K562 (cell line): ENCODE data around the gene PAH. TPM values are rescaled to one million over a fixed set of nuclear protein-coding genes. Genes with fewer than 3 reads are reported as not detected.

Experiments
- ATAC-seq: fragments of 200-7000 bp; cut with Tn5 transposase; 3 replicates; pipeline ENCODE4 v1.9.1; 2020; ENCODE audit warnings: moderate library complexity
- BruUV-seq: library from RNA; stranded (reverse); fragments of 400-500 nt; replicated peaks from 2 replicates; lab custom pipeline; 2021; lab: Mats Ljungman, UMichigan
- CTCF ChIA-PET: fragments of 300-600 bp; formaldehyde crosslinking; extraction: SDS; loops from one replicate; lab custom pipeline; 2021; ENCODE audit warnings: low intra/inter-chr PET ratio; lab: Yijun Ruan, JAX
- POLR2A ChIA-PET: fragments of 300-600, 350-650 bp; sonication (Branson Sonifier 250); formaldehyde crosslinking; extraction: SDS; loops from one replicate; lab custom pipeline; 2021; ENCODE audit warnings: antibody characterized with exemption, inconsistent platforms; lab: Yijun Ruan, JAX
- DNase-seq, 4 experiments: peaks; one replicate each; pipeline versions ENCODE4 v3.0.0 to v3.0.0-alpha.2; 2011 to 2018; ENCODE audit warnings: low spot score in 3 of 4, mixed read lengths in 3 of 4; ENCODE audit errors: extremely low read depth in 1 of 4
- FAIRE-seq: peaks from 2 replicates; lab custom pipeline; 2011; peaks lifted over from hg19 to GRCh38; lab: Jason Lieb, UNC
- H2AFZ ChIP-seq: 2 replicates; pipeline ENCODE4 v1.6.0; 2011; ENCODE audit warnings: low read depth, low read length, control low read depth, inconsistent platforms
- H3K27ac ChIP-seq: fragments of 200-600 bp; 3 replicates; pipeline ENCODE4 v1.8.0; 2011; ENCODE audit warnings: low read depth, mild to moderate bottlenecking, control low read depth, inconsistent platforms, low read length, moderate library complexity, mixed read lengths; ENCODE audit errors: extremely low read depth
- H3K27me3 ChIP-seq, 2 experiments: fragments of 300-600 bp in 1 of 2; 2 replicates in 1 of 2; 3 replicates in 1 of 2; pipeline versions ENCODE4 v1.6.0 to v1.8.0; 2011; ENCODE audit warnings: inconsistent platforms in 2 of 2, low read length in 2 of 2, mild to moderate bottlenecking in 1 of 2, mixed read lengths in 1 of 2, moderate library complexity in 1 of 2; ENCODE audit not compliant: control insufficient read depth in 2 of 2, insufficient read depth in 2 of 2
- H3K36me3 ChIP-seq: fragments of 300-600 bp; 3 replicates; pipeline ENCODE4 v1.8.0; 2011; ENCODE audit warnings: mild to moderate bottlenecking, low read length, inconsistent platforms; ENCODE audit not compliant: control insufficient read depth, insufficient read depth
- H3K4me1 ChIP-seq, 2 experiments: fragments of 200-600 bp in 1 of 2; replicated peaks in 1 of 2; 2 replicates in 1 of 2; 3 replicates in 1 of 2; pipeline versions ENCODE4 v1.5.1 to v1.8.0; 2011; ENCODE audit warnings: inconsistent platforms in 2 of 2, low read length in 2 of 2, mild to moderate bottlenecking in 1 of 2, mixed read lengths in 1 of 2, moderate library complexity in 1 of 2; ENCODE audit not compliant: control insufficient read depth in 2 of 2, insufficient read depth in 2 of 2
- H3K4me2 ChIP-seq: 2 replicates; pipeline ENCODE4 v1.6.1; 2011; ENCODE audit warnings: low read length, control low read depth, inconsistent platforms, mixed read lengths; ENCODE audit not compliant: insufficient read depth
- H3K4me3 ChIP-seq: fragments of 200-600 bp; sonication (generic), shearing (Covaris generic); 2 replicates; pipeline ENCODE4 v1.5.1; 2016; ENCODE audit warnings: control low read depth, inconsistent platforms
- H3K79me2 ChIP-seq: fragments of 200-600 bp; 3 replicates; pipeline ENCODE4 v1.8.0; 2011; ENCODE audit warnings: low read length, inconsistent platforms; ENCODE audit not compliant: control insufficient read depth, insufficient read depth
- H3K9ac ChIP-seq, 2 experiments: 2 replicates each; pipeline versions ENCODE4 v1.6.0 to v1.6.1; 2011; ENCODE audit warnings: low read depth in 2 of 2, low read length in 2 of 2, control low read depth in 1 of 2, inconsistent platforms in 1 of 2, mild to moderate bottlenecking in 1 of 2, mixed read lengths in 1 of 2; ENCODE audit not compliant: insufficient read depth in 1 of 2
- H3K9me1 ChIP-seq: one replicate; pipeline ENCODE4 v1.6.0; 2011; ENCODE audit warnings: inconsistent platforms, mild to moderate bottlenecking, low read length, moderate library complexity; ENCODE audit not compliant: control insufficient read depth, insufficient read depth
- H3K9me3 ChIP-seq: replicated peaks from 2 replicates; pipeline ENCODE4 v1.5.1; 2011; ENCODE audit warnings: low read depth, low read length, inconsistent platforms; ENCODE audit not compliant: control insufficient read depth, insufficient read depth
- H4K20me1 ChIP-seq: replicated peaks from 2 replicates; pipeline ENCODE4 v1.6.1; 2011; ENCODE audit warnings: low read length, inconsistent platforms, mixed read lengths; ENCODE audit not compliant: control insufficient read depth, insufficient read depth
- DDX20 ChIP-seq: fragments of 450-650 bp; IDR thresholded peaks from 2 replicates; pipeline ENCODE4 v1.6.1; 2016; ENCODE audit warnings: missing genetic modification characterization, low read depth, mild to moderate bottlenecking, missing compliant biosample characterization, moderate library complexity
- MBD1 ChIP-seq: fragments of 250-450 bp; sonication (Bioruptor Pico); IDR thresholded peaks from 2 replicates; pipeline ENCODE4 v1.8.0; 2022; ENCODE audit warnings: inconsistent platforms
- MEIS2 ChIP-seq: fragments of 450-650 bp; IDR thresholded peaks from 2 replicates; pipeline ENCODE4 v1.6.1; 2014; ENCODE audit warnings: mild to moderate bottlenecking; ENCODE audit not compliant: partially characterized antibody
- NCOR1 ChIP-seq: fragments of 450-650 bp; IDR thresholded peaks from 2 replicates; pipeline ENCODE4 v1.6.1; 2016; ENCODE audit warnings: mild to moderate bottlenecking, moderate library complexity
- NRF1 ChIP-seq, 2 experiments: fragments of 450-650 bp; IDR thresholded peaks in 1 of 2; conservative IDR thresholded peaks in 1 of 2; 2 replicates each; pipeline ENCODE4 v1.6.1; 2014; ENCODE audit warnings: mild to moderate bottlenecking in 2 of 2
- WGBS: fragments of 100-300 bp; shearing (Covaris generic); methylation state at CpG from one replicate; pipeline ENCODE4 v1.1.6; 2016; ENCODE audit warnings: low coverage, mixed read lengths; ENCODE audit not compliant: insufficient coverage; ENCODE audit errors: missing lambda C conversion rate; 5-methylcytosine and 5-hydroxymethylcytosine counted together
- in situ Hi-C: fragments of 300-500 bp; cut with MboI; formaldehyde crosslinking; loops from 4 replicates; pipeline ENCODE4 v1.15.0; 2018; ENCODE audit warnings: inconsistent platforms, mixed read lengths
- intact Hi-C: fragments of 100-400 bp; cut with micrococcal nuclease; formaldehyde crosslinking; loops from 2 replicates; pipeline ENCODE4 v1.14.2; 2022
- polyA plus RNA-seq, 8 experiments: library from polyadenylated mRNA; depleted of rRNA in 4 of 8; stranded (reverse) in 5 of 8; unstranded in 3 of 8; fragments of >200 nt; fragmentation: Nextera tagmentation in 2 of 8; fragmentation: Illumina TruSeq in 1 of 8; extraction: Ambion mirVana in 2 of 8; extraction: Trizol in 1 of 8; gene quantifications; 2 replicates each; pipeline versions ENCODE4 v1.2.1 to v1.2.3, GENCODE V29; 2011 to 2014; ENCODE audit warnings: inconsistent platforms in 1 of 8, missing spikeins in 1 of 8
- total RNA-seq, 7 experiments: library from RNA; depleted of rRNA in 6 of 7; stranded (reverse); fragments of >200 nt in 6 of 7; fragmentation: Illumina TruSeq in 2 of 7; extraction: Trizol in 2 of 7; gene quantifications; 2 replicates each; pipeline versions ENCODE4 v1.2.1 to v1.2.3, GENCODE V29; 2011 to 2021; ENCODE audit warnings: low replicate concordance in 1 of 7

PAH gene
- total and polyA plus RNA-seq, 9 of the 15 experiments (the other 6 are each of a cell fraction or from before 2014, with no cell fraction given), result 0.13 to 0.75 (median 0.69) TPM; not detected in 6

DNA sequence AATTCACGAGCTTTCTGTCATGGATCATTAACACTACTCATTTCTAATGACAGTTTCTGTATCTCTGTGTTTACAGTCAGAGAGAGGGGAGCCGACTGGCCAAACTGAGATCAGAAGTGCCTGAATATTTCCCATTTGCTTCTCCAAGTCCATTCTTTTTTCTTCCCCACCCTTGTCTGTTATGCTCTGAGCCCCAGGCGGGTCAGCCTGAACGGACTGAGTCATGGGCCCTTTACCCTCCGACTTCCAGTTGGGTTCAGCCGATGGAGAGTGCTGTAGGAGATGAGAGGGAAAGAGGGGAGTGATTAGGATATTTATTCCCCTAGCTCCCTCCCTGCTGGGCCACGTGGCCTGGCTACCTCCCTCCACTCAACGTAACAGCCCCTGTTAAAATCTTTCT lies 104.7 kb downstream of the PAH start:
- H3K4me3 ChIP-seq, result no peak overlapping the region
- H4K20me1 ChIP-seq, result no peaks in the 10 kb centered on the region
- no peak overlapping the region for H2AFZ ChIP-seq
- no peaks in the 10 kb centered on the region for H3K27me3 ChIP-seq
- no peak overlapping the region for H3K27ac ChIP-seq
- in situ Hi-C loops (loop anchor here (25.0 kb wide), 1 partner anchor 1400 kb away; the partner anchor contains the start of gene ARL1), intact Hi-C loops (loop anchor here (10.0 kb wide), 1 partner anchor 638 kb away; no protein-coding TSS in a partner anchor)
- POLR2A ChIA-PET, result interaction anchor here (0.7 to 0.9 kb wide), 4 partner anchors 12 to 1063 kb away, joined by 3 to 4 read pairs (median 3); no protein-coding TSS in a partner anchor
- DNase-seq (no peak), FAIRE-seq (no peak), ATAC-seq (no peak)
- H3K79me2 ChIP-seq, result no peaks in the 10 kb centered on the region
- no peaks in the 10 kb centered on the region for H3K9me1 ChIP-seq
- no peaks in the 10 kb centered on the region for H3K9me3 ChIP-seq
- no peak for TF ChIP-seq NCOR1
- TF ChIP-seq DDX20, result no peak
- TF ChIP-seq NRF1 (conservative IDR thresholded peaks at IDR 0.05 in 1 of 2, IDR thresholded peaks at IDR 0.05 in 1 of 2), result no peak
- TF ChIP-seq MEIS2, result no peak
- TF ChIP-seq MBD1, result no peak
- 2% methylated on average over 8 of the region's 8 CpGs for WGBS
- H3K36me3 ChIP-seq, result no peaks in the 10 kb centered on the region
- no peak overlapping the region for H3K4me2 ChIP-seq
- CTCF ChIA-PET, result interaction anchor here (1.3 kb wide), 1 partner anchor 895 kb away, joined by 3 read pairs; no protein-coding TSS in a partner anchor
- H3K4me1 ChIP-seq, result no peaks in the 10 kb centered on the region
- no TSS peak for BruUV-seq
- H3K9ac ChIP-seq, result no peak overlapping the region
